ENCODE measurements around the gene C1orf159.
"Not testable (repeated sequence)": the region's sequence is repeated elsewhere in the genome, so short reads cannot be mapped to it uniquely, and the experiment has no call there.

The C1orf159 gene

DNA sequence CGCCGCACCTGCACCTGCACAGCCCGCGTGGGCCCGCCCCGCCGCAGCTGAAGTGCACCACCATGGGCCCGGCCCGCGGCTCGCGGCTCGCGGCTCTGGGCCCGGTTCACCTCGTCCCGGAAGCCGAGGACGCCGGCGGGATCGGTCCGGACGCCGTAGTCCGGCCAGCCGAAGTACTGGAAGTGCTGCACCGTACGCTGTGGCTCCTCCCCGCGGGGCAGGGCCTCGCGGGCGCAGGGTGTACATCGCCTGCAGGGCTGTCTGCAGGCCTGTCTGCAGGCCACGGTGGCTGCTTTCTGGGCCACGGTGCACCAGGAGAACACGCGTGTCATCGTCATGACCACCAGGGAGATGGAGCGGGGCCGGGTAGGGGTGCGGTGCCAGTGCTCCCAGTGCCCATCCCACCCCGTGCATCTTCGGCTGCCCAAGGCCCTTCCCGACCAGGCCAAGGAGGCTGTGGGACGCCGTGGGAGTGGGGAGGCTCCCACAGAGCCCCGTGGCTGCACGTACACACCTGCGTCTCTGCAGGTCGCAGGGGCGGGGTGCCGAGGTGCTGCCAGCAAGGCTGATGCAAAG is 48.5 kb downstream of the C1orf159 start:
- Mint-ChIP-seq H3K27me3 (ENCODE audit: low read depth, poor library complexity) (peaks cover 39% of the 10 kb centered on the region), H3K36me3 (ENCODE audit: low read depth) (no peaks in the 10 kb centered on the region), H3K27ac (no peak overlapping the region), H3K4me1 (peaks cover 34% of the 10 kb centered on the region), H3K9me3 (no peaks in the 10 kb centered on the region), H3K4me3 (no peak overlapping the region)
- no peak for DNase-seq
- TF ChIP-seq, protein P1, sequence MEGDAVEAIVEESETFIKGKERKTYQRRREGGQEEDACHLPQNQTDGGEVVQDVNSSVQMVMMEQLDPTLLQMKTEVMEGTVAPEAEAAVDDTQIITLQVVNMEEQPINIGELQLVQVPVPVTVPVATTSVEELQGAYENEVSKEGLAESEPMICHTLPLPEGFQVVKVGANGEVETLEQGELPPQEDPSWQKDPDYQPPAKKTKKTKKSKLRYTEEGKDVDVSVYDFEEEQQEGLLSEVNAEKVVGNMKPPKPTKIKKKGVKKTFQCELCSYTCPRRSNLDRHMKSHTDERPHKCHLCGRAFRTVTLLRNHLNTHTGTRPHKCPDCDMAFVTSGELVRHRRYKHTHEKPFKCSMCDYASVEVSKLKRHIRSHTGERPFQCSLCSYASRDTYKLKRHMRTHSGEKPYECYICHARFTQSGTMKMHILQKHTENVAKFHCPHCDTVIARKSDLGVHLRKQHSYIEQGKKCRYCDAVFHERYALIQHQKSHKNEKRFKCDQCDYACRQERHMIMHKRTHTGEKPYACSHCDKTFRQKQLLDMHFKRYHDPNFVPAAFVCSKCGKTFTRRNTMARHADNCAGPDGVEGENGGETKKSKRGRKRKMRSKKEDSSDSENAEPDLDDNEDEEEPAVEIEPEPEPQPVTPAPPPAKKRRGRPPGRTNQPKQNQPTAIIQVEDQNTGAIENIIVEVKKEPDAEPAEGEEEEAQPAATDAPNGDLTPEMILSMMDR (IDR thresholded peaks at IDR 0.05): no peak

DNA sequence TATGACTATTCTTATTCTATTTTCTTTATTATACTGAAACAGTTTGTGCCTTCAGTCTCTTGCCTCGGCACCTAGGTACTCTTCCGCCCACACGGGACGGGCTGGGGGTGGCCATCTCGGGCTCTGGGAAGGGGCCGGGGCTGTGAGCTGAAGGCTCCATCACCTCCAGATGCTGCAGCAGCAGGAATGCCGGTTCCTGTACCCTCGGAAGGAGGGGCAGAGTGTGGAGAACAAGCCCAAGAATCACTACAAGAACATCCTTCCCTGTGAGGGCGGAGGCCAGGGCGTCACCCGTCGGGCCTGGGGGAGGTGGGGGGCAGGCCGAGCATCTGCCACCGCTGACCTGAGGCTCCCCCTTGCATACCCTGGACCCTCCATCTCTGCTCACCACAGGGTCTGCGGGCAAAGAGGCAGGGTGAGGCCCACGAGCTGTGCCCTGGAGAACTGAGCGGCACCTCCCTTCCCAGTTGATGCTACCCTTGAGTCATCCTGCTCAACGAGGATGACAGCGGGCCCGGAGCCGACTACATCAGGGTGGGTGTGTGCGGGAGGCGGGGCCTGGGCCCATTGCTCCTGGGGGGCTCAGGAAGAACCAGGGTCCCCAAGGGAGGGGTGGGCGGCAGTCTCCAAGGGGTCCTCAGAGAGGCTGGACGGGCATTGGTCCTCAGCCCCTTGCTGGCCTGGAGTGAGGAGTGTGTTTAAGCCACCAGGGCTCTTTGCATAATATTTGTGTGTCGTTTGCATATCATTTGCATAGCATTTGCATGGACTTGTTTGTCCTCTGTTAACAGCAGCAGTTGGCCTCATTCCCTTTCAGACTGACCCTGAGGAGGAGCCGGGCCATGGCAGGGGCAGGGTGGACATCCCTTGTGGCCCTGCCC is 49.2 kb downstream of the C1orf159 start:
- no peak overlapping the region for H3K4me3 Mint-ChIP-seq
- no peaks in the 10 kb centered on the region for H3K36me3 Mint-ChIP-seq (ENCODE audit: low read depth)
- H3K4me1 Mint-ChIP-seq: peaks cover 34% of the 10 kb centered on the region
- H3K27ac Mint-ChIP-seq: no peak overlapping the region
- H3K9me3 Mint-ChIP-seq: no peaks in the 10 kb centered on the region
- no peak for DNase-seq
- TF ChIP-seq, protein P1 (IDR thresholded peaks at IDR 0.05): no peak
- H3K27me3 Mint-ChIP-seq (ENCODE audit: low read depth, poor library complexity): peaks cover 45% of the 10 kb centered on the region

DNA sequence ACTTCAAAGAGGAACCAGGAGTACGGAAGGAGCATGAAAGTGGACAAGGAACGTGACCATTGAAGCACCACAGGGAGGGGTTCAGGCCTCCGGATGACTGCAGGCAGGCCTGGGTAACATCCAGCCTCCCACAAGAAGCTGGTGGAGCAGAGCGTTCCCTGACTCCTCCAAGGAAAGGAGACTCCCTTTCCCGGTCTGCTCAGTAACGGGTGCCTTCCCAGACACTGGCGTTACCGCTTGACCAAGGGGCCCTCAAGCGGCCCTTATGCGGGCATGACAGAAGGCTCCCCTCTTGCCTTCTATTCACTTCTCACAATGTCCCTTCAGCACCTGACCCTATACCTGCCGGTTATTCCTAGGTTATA is 50.0 kb downstream of the C1orf159 start:
- peaks cover 52% of the 10 kb centered on the region for H3K27me3 Mint-ChIP-seq (ENCODE audit: low read depth, poor library complexity)
- H3K36me3 Mint-ChIP-seq (ENCODE audit: low read depth); H3K9me3 Mint-ChIP-seq; DNase-seq; H3K27ac Mint-ChIP-seq: not testable (repeated sequence)
- peaks cover 29% of the 10 kb centered on the region for H3K4me1 Mint-ChIP-seq
- peak overlapping the region; percentile 57 for H3K4me3 Mint-ChIP-seq

DNA sequence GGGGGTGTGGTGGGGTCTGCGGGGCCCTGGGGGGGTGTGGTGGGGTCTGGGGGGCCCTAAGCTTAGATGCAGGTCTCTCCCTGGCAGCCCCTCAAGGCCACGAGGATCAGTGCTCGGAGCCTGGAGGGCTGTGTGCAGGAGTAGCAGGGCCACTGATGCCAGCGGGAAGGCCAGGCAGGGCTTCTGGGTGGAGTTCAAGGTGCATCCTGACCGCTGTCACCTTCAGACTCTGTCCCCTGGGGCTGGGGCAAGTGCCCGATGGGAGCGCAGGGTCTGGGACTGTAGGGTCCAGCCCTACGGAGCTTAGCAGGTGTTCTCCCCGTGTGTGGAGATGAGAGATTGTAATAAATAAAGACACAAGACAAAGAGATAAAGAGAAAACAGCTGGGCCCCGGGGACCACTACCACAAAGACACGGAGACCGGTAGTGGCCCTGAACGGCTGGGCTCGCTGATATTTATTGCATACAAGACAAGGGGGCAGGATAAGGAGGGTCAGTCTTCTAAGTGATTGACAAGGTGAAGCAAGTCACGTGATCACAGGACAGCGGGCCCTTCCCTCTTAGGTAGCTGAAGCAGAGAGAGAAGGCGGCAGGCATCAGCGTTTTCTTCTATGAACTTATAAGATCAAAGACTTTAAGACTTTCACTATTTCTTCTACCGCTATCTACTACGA is 50.5 kb downstream of the C1orf159 start:
- no peak for DNase-seq
- no peak overlapping the region for H3K27ac Mint-ChIP-seq
- TF ChIP-seq, protein P1 (IDR thresholded peaks at IDR 0.05): no peak
- H3K36me3 Mint-ChIP-seq (ENCODE audit: low read depth): no peaks in the 10 kb centered on the region
- peaks cover 24% of the 10 kb centered on the region for H3K4me1 Mint-ChIP-seq
- peaks cover 57% of the 10 kb centered on the region for H3K27me3 Mint-ChIP-seq (ENCODE audit: low read depth, poor library complexity)
- H3K9me3 Mint-ChIP-seq: no peaks in the 10 kb centered on the region
- H3K4me3 Mint-ChIP-seq: peak overlapping the region; percentile 57

DNA sequence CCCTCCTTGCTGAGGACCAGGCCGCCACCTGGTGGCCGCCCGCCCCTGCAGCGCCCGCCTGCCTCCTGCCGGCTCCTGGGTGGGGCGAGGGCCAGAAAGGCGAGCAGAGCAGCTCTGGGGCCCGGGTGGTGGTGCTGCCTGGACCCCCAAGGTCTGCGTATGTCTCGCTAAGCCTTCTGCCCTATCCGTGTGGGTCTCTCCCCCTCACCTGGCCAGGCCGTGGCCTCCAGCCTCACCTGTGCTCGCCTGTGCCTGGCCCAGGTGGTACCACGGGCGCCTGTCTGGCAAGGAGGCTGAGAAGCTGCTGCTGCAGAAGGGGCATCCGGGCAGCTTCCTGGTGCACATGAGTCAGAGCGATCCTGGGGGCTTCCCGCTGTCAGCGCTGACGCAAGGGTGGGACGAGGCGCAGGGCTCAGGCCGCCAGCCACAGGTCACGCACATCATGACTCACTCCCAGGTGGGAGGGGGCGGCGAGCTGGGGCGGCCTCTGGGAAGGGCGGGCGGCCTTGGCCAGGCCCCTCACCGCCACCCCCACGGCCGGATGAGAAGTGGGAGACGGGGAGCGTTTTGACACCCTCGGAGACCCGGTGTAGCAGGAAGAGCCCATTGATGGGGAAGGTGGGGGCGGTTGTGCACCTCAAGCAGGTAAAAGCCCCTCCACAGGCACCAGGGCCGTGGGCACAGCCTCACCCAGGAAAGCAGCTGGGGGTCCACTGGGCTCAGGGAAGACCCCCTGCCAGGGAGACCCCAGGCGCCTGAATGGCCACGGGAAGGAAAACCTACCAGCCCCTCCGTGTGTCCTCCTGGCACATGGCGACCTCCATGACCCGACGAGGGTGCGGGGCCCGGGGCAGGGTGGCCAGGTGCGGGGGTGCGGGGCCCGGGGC is 51.7 kb downstream of the C1orf159 start:
- H3K36me3 Mint-ChIP-seq (ENCODE audit: low read depth): no peaks in the 10 kb centered on the region
- H3K27me3 Mint-ChIP-seq (ENCODE audit: low read depth, poor library complexity): peaks cover 65% of the 10 kb centered on the region
- no peak overlapping the region for H3K4me3 Mint-ChIP-seq
- H3K27ac Mint-ChIP-seq: no peak overlapping the region
- TF ChIP-seq, protein P1 (IDR thresholded peaks at IDR 0.05): peak; percentile 75
- peaks cover 17% of the 10 kb centered on the region for H3K4me1 Mint-ChIP-seq
- H3K9me3 Mint-ChIP-seq: no peaks in the 10 kb centered on the region
- peak; percentile 76 for DNase-seq

All from nephron progenitor cell (in vitro differentiated cells).